Astrocyte of the spinal cord (primary cell): ENCODE data around the gene FAM210B.
"Not testable (repeated sequence)": the region's sequence is repeated elsewhere in the genome, so short reads cannot be mapped to it uniquely, and the experiment has no call there.

Experiments
- DNase-seq: peaks from one replicate; pipeline ENCODE4 v3.0.0; 2011; ENCODE audit warnings: low read depth, low spot score
- H3K4me3 ChIP-seq: 2 replicates; pipeline ENCODE4 v1.5.1; 2011; ENCODE audit warnings: low read depth, mild to moderate bottlenecking, low read length, moderate library complexity
- in situ Hi-C: cut with HindIII; loops from 2 replicates; pipeline ENCODE4 v1.10.0; 2017; ENCODE audit warnings: low sequenced_read_pairs
- TF ChIP-seq, protein P1 (sequence below): IDR thresholded peaks from 2 replicates; pipeline ENCODE4 v1.5.1; 2012; ENCODE audit warnings: low read depth, mild to moderate bottlenecking, low read length, inconsistent platforms

The FAM210B gene

DNA sequence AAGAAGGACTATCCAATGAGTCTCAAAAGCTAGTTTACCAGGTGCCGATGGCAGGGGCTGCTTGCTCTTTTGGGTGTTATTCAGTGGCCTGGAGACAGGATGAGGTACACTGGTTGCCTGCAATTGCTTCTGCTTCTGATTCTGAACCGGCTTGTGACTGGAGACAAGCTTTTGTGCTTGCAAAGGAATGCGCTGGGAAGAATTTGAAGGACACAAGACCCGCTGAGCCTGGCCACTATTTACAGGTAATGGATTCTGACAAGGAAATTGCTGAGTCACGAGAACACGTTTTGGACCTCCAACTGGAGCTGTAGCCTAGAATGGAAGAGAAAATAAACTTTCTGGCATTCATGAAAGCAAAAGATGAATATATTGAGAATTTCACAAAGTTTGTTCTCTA, 27.4 kb downstream of the FAM210B start:
- no peak for DNase-seq
- H3K4me3 ChIP-seq = no peak overlapping the region
- TF ChIP-seq, protein P1, sequence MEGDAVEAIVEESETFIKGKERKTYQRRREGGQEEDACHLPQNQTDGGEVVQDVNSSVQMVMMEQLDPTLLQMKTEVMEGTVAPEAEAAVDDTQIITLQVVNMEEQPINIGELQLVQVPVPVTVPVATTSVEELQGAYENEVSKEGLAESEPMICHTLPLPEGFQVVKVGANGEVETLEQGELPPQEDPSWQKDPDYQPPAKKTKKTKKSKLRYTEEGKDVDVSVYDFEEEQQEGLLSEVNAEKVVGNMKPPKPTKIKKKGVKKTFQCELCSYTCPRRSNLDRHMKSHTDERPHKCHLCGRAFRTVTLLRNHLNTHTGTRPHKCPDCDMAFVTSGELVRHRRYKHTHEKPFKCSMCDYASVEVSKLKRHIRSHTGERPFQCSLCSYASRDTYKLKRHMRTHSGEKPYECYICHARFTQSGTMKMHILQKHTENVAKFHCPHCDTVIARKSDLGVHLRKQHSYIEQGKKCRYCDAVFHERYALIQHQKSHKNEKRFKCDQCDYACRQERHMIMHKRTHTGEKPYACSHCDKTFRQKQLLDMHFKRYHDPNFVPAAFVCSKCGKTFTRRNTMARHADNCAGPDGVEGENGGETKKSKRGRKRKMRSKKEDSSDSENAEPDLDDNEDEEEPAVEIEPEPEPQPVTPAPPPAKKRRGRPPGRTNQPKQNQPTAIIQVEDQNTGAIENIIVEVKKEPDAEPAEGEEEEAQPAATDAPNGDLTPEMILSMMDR = no peak
- in situ Hi-C loops = no loop called here

DNA sequence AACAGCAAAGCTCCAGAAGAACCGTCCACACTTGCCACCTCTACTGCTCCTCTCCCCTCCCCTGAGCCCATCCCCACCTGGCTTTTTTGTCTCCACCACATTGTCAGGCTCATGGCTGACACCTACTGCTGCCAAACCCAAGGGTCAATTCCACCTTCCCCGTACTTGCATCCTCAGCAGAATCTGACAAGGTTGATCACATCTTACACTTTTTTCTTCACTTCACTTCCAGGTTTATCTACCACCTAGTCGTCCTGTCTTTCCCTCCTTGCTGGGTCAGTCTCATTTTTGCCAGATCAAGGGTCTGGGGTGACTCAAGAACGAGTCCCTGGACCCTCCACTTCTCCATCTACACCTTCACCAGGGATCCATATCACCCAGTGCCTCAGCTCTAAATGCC, 30.1 kb downstream of the FAM210B start:
- no peak overlapping the region for H3K4me3 ChIP-seq
- TF ChIP-seq, protein P1 = no peak
- in situ Hi-C loops = no loop called here
- no peak for DNase-seq

DNA sequence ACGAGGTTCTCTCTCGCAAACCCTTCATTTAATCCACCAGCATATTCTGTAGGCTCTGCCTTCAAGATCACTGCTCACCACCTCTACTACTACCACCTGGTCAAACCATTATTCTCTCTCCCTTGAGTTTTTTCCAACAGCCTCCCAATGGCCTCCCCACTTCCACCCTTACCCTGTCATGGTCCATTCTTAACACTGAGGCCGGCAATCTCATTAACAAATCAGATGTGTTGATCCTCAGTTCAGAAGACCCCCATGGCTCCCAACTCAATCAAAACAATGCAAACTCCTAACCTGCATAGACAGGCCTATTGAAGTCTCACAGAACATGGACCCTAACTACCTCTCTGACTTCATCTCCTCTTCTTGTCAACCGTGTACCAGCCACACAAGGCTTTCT, 31.0 kb downstream of the FAM210B start:
- in situ Hi-C loops = no loop called here

DNA sequence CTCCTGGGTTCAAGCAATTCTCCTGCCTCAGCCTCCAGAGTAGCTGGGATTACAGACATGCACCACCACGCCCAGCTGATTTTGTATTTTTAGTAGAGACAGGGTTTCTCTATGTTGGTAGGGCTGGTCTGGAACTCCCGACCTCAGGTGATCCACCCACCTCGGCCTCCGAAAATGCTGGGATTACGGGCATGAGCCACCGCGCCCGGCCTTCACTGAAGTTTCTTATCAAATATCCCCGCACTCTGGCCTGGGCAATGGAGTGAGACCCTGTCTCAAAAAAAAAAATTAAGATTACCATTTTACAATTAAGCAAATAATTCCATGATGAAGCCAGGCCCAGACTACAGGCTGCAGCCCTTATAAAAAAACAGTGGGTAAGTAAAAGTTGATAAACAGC, 31.6 kb downstream of the FAM210B start:
- in situ Hi-C loops, DNase-seq: not testable (repeated sequence)
- peak overlapping the region; percentile 92 for H3K4me3 ChIP-seq

More for the DNA sequence above, 31.0 kb downstream of the FAM210B start:
- TF ChIP-seq, protein P1 = no peak
- DNase-seq = no peak
- H3K4me3 ChIP-seq = no peak overlapping the region

DNA sequence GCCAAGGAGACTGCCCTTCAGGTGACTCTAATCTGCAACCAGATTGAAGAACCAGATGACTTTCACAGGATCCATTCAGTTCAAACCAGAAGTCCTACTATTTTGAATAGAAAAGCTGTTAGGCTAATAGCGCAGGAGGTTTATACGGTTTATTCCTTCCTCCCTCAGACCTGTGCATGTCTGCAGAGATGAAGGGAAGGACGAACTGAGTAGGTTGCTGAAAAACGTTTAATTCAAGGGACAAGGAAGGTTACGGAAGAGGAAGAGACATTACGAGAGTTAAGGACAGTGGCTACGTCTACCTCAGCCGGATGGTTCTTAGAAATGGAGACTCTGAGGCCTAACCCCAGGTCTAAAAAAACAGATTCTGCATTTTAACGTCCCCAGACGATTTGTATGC, 32.3 kb downstream of the FAM210B start:
- peak overlapping the region; percentile 92 for H3K4me3 ChIP-seq
- TF ChIP-seq, protein P1 = no peak
- in situ Hi-C loops = no loop called here
- DNase-seq = no peak

DNA sequence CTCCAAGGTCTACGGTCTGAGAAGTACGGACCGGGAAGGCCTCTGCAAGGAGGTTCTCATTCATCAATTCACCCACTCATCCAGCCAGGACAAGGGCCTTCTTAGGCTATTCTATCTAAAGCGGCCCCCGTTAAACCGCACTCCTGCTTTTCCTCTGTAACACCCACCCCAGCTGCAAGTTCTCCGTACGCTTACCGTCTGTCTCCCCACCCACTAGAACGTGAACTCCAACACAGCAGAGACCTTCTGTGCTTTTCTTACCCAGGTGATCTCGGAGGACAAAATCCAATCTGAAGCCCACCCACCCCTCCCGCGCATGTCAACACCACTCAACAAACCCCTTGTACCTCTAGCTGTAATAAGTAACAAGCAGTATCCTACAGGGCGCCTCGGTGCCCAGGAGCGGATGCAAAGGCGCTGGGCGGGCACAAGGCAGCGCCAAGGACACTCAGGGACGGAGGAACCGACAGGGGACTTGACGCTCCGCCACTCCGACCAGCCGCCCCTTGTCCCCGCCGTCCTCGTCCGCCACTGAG, 32.9 kb downstream of the FAM210B start:
- H3K4me3 ChIP-seq = peak overlapping the region; percentile 92
- TF ChIP-seq, protein P1 = no peak
- in situ Hi-C loops = no loop called here
- DNase-seq = no peak

DNA sequence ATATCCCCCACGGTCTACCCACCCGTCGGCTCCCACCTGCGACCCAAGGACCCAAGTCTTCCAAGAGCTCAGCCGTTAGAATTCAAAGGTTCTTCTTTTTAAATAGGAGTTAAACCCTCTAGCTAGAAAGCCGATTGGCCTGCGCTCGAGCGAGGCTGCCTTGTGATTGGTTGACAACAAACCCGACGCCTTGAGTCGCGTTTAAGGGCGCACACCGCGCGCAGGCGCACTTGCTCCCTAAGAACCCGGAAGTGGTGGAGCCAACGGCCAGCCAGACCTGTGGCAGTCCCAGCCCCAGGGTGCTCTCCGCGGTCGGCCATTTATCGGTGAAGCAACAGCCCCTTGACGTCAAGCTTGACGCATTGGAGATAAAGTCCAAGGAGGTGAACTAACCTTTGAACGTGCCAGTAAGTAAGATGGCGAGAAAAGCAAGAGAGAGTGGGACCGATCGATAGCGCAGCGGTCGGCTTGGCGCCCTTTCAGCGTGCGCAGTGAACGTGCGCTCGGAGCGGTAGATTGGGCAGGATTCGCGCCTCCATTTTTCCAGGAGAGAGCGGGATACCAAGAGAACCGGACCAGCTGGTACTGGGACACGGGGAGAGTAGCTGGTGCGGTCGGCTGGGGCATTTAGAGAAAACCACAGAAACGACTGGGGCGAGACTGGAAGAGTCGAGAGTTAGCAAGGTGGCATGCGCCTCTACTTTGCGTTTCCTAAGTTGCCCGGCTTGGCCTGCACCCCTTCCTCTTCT, 33.5 kb downstream of the FAM210B start, which contains the start of the genes AURKA and CSTF1:
TSS of gene AURKA (minus strand) at position 84 of the 749 bp plus-strand sequence. CDS start 4,018 bp downstream, outside the sequence.
TSS of gene CSTF1 (plus strand) at position 514 of the 749 bp plus-strand sequence. CDS start 2,908 bp downstream, outside the sequence.
- in situ Hi-C loops = no loop called here
- peak; percentile 100 for DNase-seq
- TF ChIP-seq, protein P1 = no peak
- peak within 1 kb of the TSS; percentile 92 for H3K4me3 ChIP-seq
